Measurements from ENCODE around the gene FZR1. TPM values are rescaled to one million over a fixed set of nuclear protein-coding genes. Genes with fewer than 3 reads are reported as not detected.
"Not testable (repeated sequence)": the region's sequence is repeated elsewhere in the genome, so short reads cannot be mapped to it uniquely, and the experiment has no call there.

The FZR1 gene
- total RNA-seq, 1 donor from 2014 or later: 25.5 TPM

GRCh38 chr19:3528080-3528479 is 22.0 kb downstream of the FZR1 start:
- Histone ChIP-seq H3K27me3 (ENCODE audit: control insufficient read depth, insufficient read depth, low read length) (no peaks in the 10 kb centered on the region), H3K4me3 (ENCODE audit: low read depth, low read length) (no peak overlapping the region), H3K36me3 (ENCODE audit: control insufficient read depth, insufficient read depth, low read length) (peaks cover 44% of the 10 kb centered on the region)
- TF ChIP-seq CTCF (IDR thresholded peaks at IDR 0.05; ENCODE audit: insufficient read depth, low read length, severe bottlenecking): no peak
- DNase-seq (ENCODE audit: low read depth): no peak
- no peak for FAIRE-seq

- Histone ChIP-seq H3K36me3 (ENCODE audit: control insufficient read depth, insufficient read depth, low read length) (peaks cover 40% of the 10 kb centered on the region), H3K27me3 (ENCODE audit: control insufficient read depth, insufficient read depth, low read length) (no peaks in the 10 kb centered on the region), H3K4me3 (ENCODE audit: low read depth, low read length) (no peak overlapping the region)
- peak; percentile 23 for FAIRE-seq
- DNase-seq (ENCODE audit: low read depth): no peak
- TF ChIP-seq CTCF (IDR thresholded peaks at IDR 0.05; ENCODE audit: insufficient read depth, low read length, severe bottlenecking): no peak
Measured at GRCh38 chr19:3528539-3529211, 22.6 kb downstream of the FZR1 start.

- H3K4me3 ChIP-seq (ENCODE audit: low read depth, low read length); H3K27me3 ChIP-seq (ENCODE audit: control insufficient read depth, insufficient read depth, low read length); DNase-seq (ENCODE audit: low read depth): not testable (repeated sequence)
- H3K36me3 ChIP-seq (ENCODE audit: control insufficient read depth, insufficient read depth, low read length): peaks cover 40% of the 10 kb centered on the region
- FAIRE-seq: peak; percentile 43
Measured at GRCh38 chr19:3529299-3529698, 23.2 kb downstream of the FZR1 start.

GRCh38 chr19:3530389-3530788 is 24.3 kb downstream of the FZR1 start:
- no peak for FAIRE-seq
- peaks cover 44% of the 10 kb centered on the region for H3K36me3 ChIP-seq (ENCODE audit: control insufficient read depth, insufficient read depth, low read length)
- TF ChIP-seq CTCF (IDR thresholded peaks at IDR 0.05; ENCODE audit: insufficient read depth, low read length, severe bottlenecking): no peak
- H3K4me3 ChIP-seq (ENCODE audit: low read depth, low read length): no peak overlapping the region
- DNase-seq (ENCODE audit: low read depth): no peak
- no peaks in the 10 kb centered on the region for H3K27me3 ChIP-seq (ENCODE audit: control insufficient read depth, insufficient read depth, low read length)

GRCh38 chr19:3531716-3532115 is 25.6 kb downstream of the FZR1 start:
- H3K36me3 ChIP-seq (ENCODE audit: control insufficient read depth, insufficient read depth, low read length): peaks cover 41% of the 10 kb centered on the region
- no peak overlapping the region for H3K4me3 ChIP-seq (ENCODE audit: low read depth, low read length)
- DNase-seq (ENCODE audit: low read depth): no peak
- FAIRE-seq: no peak
- H3K27me3 ChIP-seq (ENCODE audit: control insufficient read depth, insufficient read depth, low read length): no peaks in the 10 kb centered on the region
- no peak for TF ChIP-seq CTCF (IDR thresholded peaks at IDR 0.05; ENCODE audit: insufficient read depth, low read length, severe bottlenecking)

GRCh38 chr19:3532154-3532786 is 26.2 kb downstream of the FZR1 start:
- no peaks in the 10 kb centered on the region for H3K27me3 ChIP-seq (ENCODE audit: control insufficient read depth, insufficient read depth, low read length)
- TF ChIP-seq CTCF (IDR thresholded peaks at IDR 0.05; ENCODE audit: insufficient read depth, low read length, severe bottlenecking): no peak
- H3K36me3 ChIP-seq (ENCODE audit: control insufficient read depth, insufficient read depth, low read length): peaks cover 35% of the 10 kb centered on the region
- DNase-seq (ENCODE audit: low read depth) (no peak), FAIRE-seq (no peak)
- no peak overlapping the region for H3K4me3 ChIP-seq (ENCODE audit: low read depth, low read length)
